ENCODE data around the gene BACH2.

BACH2 gene

GRCh38 chr6:90302320-90302719, 5.7 kb upstream of the BACH2 start:
- DNase-seq (ENCODE audit: low read depth in 1 of 2, low spot score in 1 of 2): no peak

- no peak for DNase-seq (ENCODE audit: low read depth in 1 of 2, low spot score in 1 of 2)
These were observed 5.2 kb upstream of the BACH2 start for GRCh38 chr6:90301816-90302215.

- no peak for DNase-seq (ENCODE audit: low read depth in 1 of 2, low spot score in 1 of 2)
These were observed 1.9 kb upstream of the BACH2 start for GRCh38 chr6:90298459-90299053.

- DNase-seq (ENCODE audit: low read depth in 1 of 2, low spot score in 1 of 2): no peak
These were observed 1.3 kb upstream of the BACH2 start for GRCh38 chr6:90297867-90298381.

- DNase-seq (ENCODE audit: low read depth in 1 of 2, low spot score in 1 of 2): no peak
These were observed 648 bp upstream of the BACH2 start for GRCh38 chr6:90297115-90297866.

GRCh38 chr6:90295854-90296340, 746 bp downstream of the BACH2 start:
- peak in 1 of 2 donors; percentile 48 for DNase-seq (ENCODE audit: low read depth in 1 of 2, low spot score in 1 of 2)

- peak; percentile 53 to 68 for DNase-seq (ENCODE audit: low read depth in 1 of 2, low spot score in 1 of 2)
These were observed 1.4 kb downstream of the BACH2 start for GRCh38 chr6:90294989-90295853.

- DNase-seq (ENCODE audit: low read depth in 1 of 2, low spot score in 1 of 2): no peak
These were observed 2.0 kb downstream of the BACH2 start for GRCh38 chr6:90294614-90294988.

- no peak for DNase-seq (ENCODE audit: low read depth in 1 of 2, low spot score in 1 of 2)
These were observed 2.6 kb downstream of the BACH2 start for GRCh38 chr6:90294008-90294511.

- DNase-seq (ENCODE audit: low read depth in 1 of 2, low spot score in 1 of 2): no peak
These were observed 3.2 kb downstream of the BACH2 start for GRCh38 chr6:90293319-90293953.

GRCh38 chr6:90291565-90291964, 5.1 kb downstream of the BACH2 start:
- no peak for DNase-seq (ENCODE audit: low read depth in 1 of 2, low spot score in 1 of 2)

GRCh38 chr6:90290811-90291420, 5.7 kb downstream of the BACH2 start:
- DNase-seq (ENCODE audit: low read depth in 1 of 2, low spot score in 1 of 2): no peak

- DNase-seq (ENCODE audit: low read depth in 1 of 2, low spot score in 1 of 2): no peak
These were observed 6.7 kb downstream of the BACH2 start for GRCh38 chr6:90289902-90290301.

GRCh38 chr6:90288404-90288803, 8.2 kb downstream of the BACH2 start:
- DNase-seq (ENCODE audit: low read depth in 1 of 2, low spot score in 1 of 2): no peak

- DNase-seq (ENCODE audit: low read depth in 1 of 2, low spot score in 1 of 2): peak; percentile 28 to 69
These were observed 9.7 kb downstream of the BACH2 start for GRCh38 chr6:90286884-90287488.

GRCh38 chr6:90285611-90286381, 10.8 kb downstream of the BACH2 start:
- DNase-seq (ENCODE audit: low read depth in 1 of 2, low spot score in 1 of 2): peak in 1 of 2 donors; percentile 55

- no peak for DNase-seq (ENCODE audit: low read depth in 1 of 2, low spot score in 1 of 2)
These were observed 11.6 kb downstream of the BACH2 start for GRCh38 chr6:90285042-90285481.

- peak; percentile 22 to 72 for DNase-seq (ENCODE audit: low read depth in 1 of 2, low spot score in 1 of 2)
These were observed 12.2 kb downstream of the BACH2 start for GRCh38 chr6:90284236-90285041.

All from activated CD4-positive, alpha-beta T cell treated with anti-CD3 and anti-CD28 coated beads, Interleukin-2, amount 50 U/mL, for 24 hours (primary cell).